Left renal cortex interstitium (tissue), 4 donors: ENCODE results near the gene GAS2L2. TPM values are rescaled to one million over a fixed set of nuclear protein-coding genes. Genes with fewer than 3 reads are reported as not detected.
"Not testable (repeated sequence)": the region's sequence is repeated elsewhere in the genome, so short reads cannot be mapped to it uniquely, and the experiment has no call there.

ENCODE experiments used
- DNase-seq, 4 donors: peaks; one replicate each; pipeline ENCODE4 v3.0.0-alpha.2; 2013; ENCODE audit warnings: low read depth in 4 of 4, low spot score in 2 of 4, missing footprints in 1 of 4
- polyA plus RNA-seq, 4 donors: library from polyadenylated mRNA; unstranded; fragments of 120-200 nt; gene quantifications; one replicate each; pipeline ENCODE4 v1.2.1, GENCODE V29; 2013; ENCODE audit not compliant: insufficient read length in 4 of 4

Gene GAS2L2
- polyA plus RNA-seq, 4 donors, result 0.13 TPM; not detected in 2

DNA sequence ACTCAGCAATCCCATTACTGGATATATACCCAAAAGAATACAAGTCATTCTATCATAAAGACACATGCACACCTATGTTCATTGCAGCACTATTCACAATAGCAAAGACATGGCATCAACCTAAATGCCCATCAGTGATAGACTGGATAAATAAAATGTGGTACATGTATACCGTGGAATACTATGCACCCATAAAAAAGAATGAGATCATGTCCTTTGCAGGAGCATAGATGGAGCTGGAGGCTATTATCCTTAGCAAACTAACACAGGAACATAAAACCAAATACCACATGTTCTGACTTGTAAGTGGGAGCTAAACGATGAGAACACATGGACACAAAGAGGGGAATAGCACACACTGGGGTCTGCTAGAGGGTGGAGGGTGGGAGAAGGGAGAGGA is 49.7 kb downstream of the GAS2L2 start:
- not testable (repeated sequence) for DNase-seq

DNA sequence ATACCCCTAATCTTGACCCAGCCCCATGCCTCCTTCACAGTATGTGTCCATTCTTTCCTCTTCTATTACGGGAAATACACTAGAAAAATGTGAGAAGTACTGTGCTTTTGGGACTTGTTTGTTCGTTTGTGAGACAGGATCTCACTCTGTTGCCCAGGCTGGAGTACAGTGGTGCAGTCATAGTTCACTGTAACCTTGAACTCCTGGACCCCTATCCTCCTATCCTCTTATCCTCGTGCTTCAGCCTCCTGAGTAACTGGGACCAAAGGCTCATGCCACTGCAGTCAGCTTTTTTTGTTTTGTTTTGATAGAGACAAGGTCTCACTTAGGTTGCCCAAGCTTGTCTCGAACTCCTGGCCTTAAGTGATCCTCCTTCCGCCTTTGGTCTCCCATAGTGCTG is 51.5 kb downstream of the GAS2L2 start:
- no peak for DNase-seq

DNA sequence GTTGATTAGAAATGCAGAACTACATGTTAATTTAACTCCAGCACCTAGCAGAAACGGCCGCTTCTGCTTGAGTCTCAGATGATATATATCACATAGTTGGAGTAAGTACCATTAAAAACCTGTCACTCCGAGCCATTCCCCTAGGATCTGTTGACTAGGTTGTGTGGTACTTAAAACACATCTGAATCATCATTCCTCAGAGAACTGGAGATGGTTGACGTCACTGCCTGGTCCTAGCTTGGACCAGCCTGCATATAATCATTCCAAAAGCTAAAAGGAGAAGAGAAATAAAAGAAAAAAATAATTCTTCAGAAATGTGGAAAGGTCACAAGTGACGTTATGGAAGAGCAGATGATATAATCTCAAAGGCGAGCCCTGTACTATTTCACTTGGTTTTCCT is 52.9 kb downstream of the GAS2L2 start:
- DNase-seq, result no peak

DNA sequence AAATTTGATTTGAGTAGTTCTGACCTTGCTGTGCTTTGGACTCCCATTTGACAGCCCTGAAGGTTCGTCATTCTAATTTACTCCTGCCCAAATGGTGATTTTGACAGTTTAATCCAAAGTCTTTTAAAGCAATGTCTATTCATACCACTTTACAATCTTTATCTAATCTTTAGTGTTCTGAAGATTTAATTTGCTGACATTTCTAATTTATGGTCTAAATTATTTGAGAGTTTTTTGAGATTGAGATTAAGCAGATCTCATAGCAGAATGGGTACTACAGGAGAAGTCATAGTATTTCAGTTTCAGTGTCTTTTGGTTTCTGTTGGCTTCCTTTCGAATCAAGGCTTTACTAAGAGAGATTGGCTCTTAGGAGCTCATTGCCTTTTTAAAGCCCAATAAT is 54.2 kb downstream of the GAS2L2 start:
- no peak for DNase-seq

DNA sequence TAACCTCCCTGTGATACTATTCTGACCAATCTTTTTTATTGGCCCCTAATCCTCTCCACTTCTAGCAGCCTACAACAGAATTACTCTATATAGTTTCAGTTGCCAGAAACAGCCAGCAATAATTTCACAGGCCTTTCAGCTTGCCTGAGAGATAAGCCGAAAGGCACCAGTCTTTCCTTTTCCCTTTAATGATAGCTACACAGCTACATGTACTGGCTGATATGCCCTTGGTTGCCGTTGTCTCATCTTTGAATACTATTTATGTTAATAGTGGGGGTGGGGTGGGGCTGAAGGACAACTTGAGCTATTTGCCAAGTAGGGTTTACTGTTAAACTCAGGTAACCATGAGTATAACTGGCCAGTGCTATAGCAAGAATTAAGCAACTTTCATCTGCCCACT is 57.4 kb downstream of the GAS2L2 start:
- DNase-seq, result no peak

DNA sequence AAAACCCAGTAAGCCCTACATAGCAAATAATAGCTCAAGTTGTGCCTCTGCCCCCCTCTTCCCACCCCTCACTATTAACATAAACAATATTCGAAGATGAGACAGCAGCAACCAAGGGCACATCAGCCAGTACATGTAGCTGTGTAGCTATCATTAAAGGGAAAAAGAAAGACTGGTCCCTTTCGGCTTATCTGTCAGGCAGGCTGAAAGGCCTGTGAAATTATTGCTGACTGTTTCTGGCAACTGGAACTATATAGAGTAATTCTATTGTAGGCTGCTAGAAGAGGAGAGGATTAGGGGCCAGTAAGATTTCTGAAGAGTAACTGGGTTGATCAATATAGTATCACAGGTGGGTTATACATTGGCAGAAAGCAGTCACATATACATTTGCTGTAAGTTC is 58.1 kb downstream of the GAS2L2 start:
- DNase-seq, result no peak

Other genes with a start within 250 kb of the GAS2L2 start
- under 1 TPM in 3 of 4 donors, not detected in 1; 0.20 to 0.44 (median 0.26) TPM for gene SLFN12L, start 215.6 kb downstream of the GAS2L2 start, polyA plus RNA-seq
- under 1 TPM; 0.08 to 0.31 (median 0.16) TPM for gene SLFN14, start 192.4 kb downstream of the GAS2L2 start, polyA plus RNA-seq
- gene PEX12, start 174.7 kb downstream of the GAS2L2 start, polyA plus RNA-seq, result 10 to 100 TPM; 10.5 to 12.1 (median 11.3) TPM
- gene AP2B1, start 165.9 kb downstream of the GAS2L2 start, polyA plus RNA-seq, result 100 to 1,000 TPM; 117 to 136 (median 121) TPM
- gene RASL10B, start 21.6 kb downstream of the GAS2L2 start, polyA plus RNA-seq, result 10 to 100 TPM; 12.0 to 16.8 (median 15.3) TPM
- gene C17orf50, start 7.6 kb upstream of the GAS2L2 start, polyA plus RNA-seq, result under 1 TPM in 2 of 4 donors, not detected in 2; 0.20 to 0.21 TPM
- gene MMP28, start 42.4 kb upstream of the GAS2L2 start, polyA plus RNA-seq, result 1 to 10 TPM; 1.6 to 2.6 (median 2.0) TPM
- 100 to 1,000 TPM; 182 to 290 (median 223) TPM for gene TAF15, start 56.2 kb upstream of the GAS2L2 start, polyA plus RNA-seq
- under 1 TPM in 2 of 4 donors, not detected in 2; 0.10 to 0.16 TPM for gene HEATR9, start 115.7 kb upstream of the GAS2L2 start, polyA plus RNA-seq
- gene CCL5, start 127.1 kb upstream of the GAS2L2 start, polyA plus RNA-seq, result 1 to 10 TPM; 1.3 to 2.1 (median 1.4) TPM
- 1 to 10 TPM; 2.2 to 4.3 (median 2.5) TPM for gene RDM1, start 177.5 kb upstream of the GAS2L2 start, polyA plus RNA-seq
- gene LYZL6, start 190.5 kb upstream of the GAS2L2 start, polyA plus RNA-seq, result not detected
- under 1 TPM; 0.14 to 0.57 (median 0.27) TPM for gene CCL16, start 228.3 kb upstream of the GAS2L2 start, polyA plus RNA-seq
- gene CCL14, start 233.5 kb upstream of the GAS2L2 start, polyA plus RNA-seq, result 10 to 100 TPM; 14.6 to 23.0 (median 18.3) TPM
- 1 to 10 TPM; 5.9 to 8.2 (median 6.6) TPM for gene CCL15, start 248.3 kb upstream of the GAS2L2 start, polyA plus RNA-seq